Esophagus squamous epithelium (tissue), 5 donors: ENCODE measurements around the gene RIMBP2. TPM values are rescaled to one million over a fixed set of nuclear protein-coding genes. Genes with fewer than 3 reads are reported as not detected.
A peak's percentile ranks its signal among the peaks of the same experiment; 100 is the strongest.
"Not testable (repeated sequence)": the region's sequence is repeated elsewhere in the genome, so short reads cannot be mapped to it uniquely, and the experiment has no call there.

Experiments
- DNase-seq: peaks from one replicate; lab custom pipeline; 2025; lab: John Stamatoyannopoulos, UW
- H3K27ac ChIP-seq, 4 donors: fragments of 200-600 bp; sonication (generic); one replicate each; pipeline ENCODE4 v1.5.1; 2016 to 2019; ENCODE audit warnings: mild to moderate bottlenecking in 1 of 4
- H3K27me3 ChIP-seq, 4 donors: fragments of 200-600 bp; sonication (generic); 1 replicate in 3 of 4; 2 replicates in 1 of 4; pipeline versions ENCODE4 v1.5.1 to v1.6.0; 2017 to 2021; ENCODE audit warnings: antibody characterized with exemption in 1 of 4
- H3K36me3 ChIP-seq, 3 donors: fragments of 200-600 bp; sonication (generic); one replicate each; pipeline ENCODE4 v1.5.1; 2016 to 2019
- H3K4me1 ChIP-seq, 3 donors: fragments of 200-600 bp; sonication (generic); one replicate each; pipeline ENCODE4 v1.5.1; 2017 to 2019
- H3K4me3 ChIP-seq, 4 donors: fragments of 200-600 bp; sonication (generic); 1 replicate in 3 of 4; 2 replicates in 1 of 4; pipeline ENCODE4 v1.5.1; 2016 to 2019; ENCODE audit warnings: mild to moderate bottlenecking in 2 of 4, moderate library complexity in 1 of 4
- H3K9me3 ChIP-seq, 3 donors: fragments of 200-600 bp; sonication (generic); one replicate each; pipeline ENCODE4 v1.5.1; 2016 to 2019
- POLR2A ChIP-seq, 4 donors: fragments of 450-650 bp; IDR thresholded peaks; one replicate each; pipeline ENCODE4 v1.6.1; 2017; ENCODE audit warnings: antibody characterized with exemption in 4 of 4, mild to moderate bottlenecking in 4 of 4, moderate library complexity in 3 of 4
- WGBS, 2 donors: methylation state at CpG; one replicate each; pipeline ENCODE4 v1.1.5; 2018; 5-methylcytosine and 5-hydroxymethylcytosine counted together
- intact Hi-C: fragments of 100-400 bp; cut with DNase I; formaldehyde crosslinking; loops from one replicate; pipeline ENCODE4 v1.15.0; 2022
- total RNA-seq, 4 donors: library from RNA; depleted of rRNA; stranded (reverse); fragments of >200 nt; gene quantifications; one replicate each; pipeline ENCODE4 v1.1.0, GENCODE V29; 2016
- TF ChIP-seq, protein P1 (sequence below), 6 experiments: fragments of 450-650 bp in 4 of 6; fragments of 200-600 bp in 2 of 6; sonication (generic) in 2 of 6; IDR thresholded peaks; one replicate each; pipeline ENCODE4 v1.5.1; 2016 to 2019; ENCODE audit warnings: antibody characterized with exemption in 6 of 6, mild to moderate bottlenecking in 4 of 6, moderate library complexity in 4 of 6
- donor health status: DM: yes; HTN: yes; CAD: no.

RIMBP2 gene
- total RNA-seq, 4 donors from 2014 or later: 0.08 to 0.76 (median 0.46) TPM

DNA sequence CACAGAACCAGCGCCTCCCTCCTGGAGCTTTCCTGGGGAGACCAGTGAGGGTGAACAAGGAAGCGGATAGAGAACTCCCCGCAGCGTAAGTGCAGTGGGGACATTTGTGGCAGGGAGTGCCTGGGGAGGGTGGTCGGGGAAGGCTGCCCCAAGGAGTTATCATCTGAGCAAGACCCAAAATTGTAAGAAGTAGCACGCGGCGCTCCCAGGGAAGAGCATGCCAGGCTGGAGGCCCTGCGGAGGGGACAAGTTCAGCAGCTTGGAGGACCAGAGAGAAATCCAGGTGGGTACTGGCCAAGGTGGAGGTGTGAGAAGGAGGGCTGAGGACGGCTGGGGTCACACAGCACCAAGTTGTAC is 46.2 kb upstream of the RIMBP2 start:
- H3K9me3 ChIP-seq: no peaks in the 10 kb centered on the region
- H3K27ac ChIP-seq: no peak overlapping the region
- peaks cover 0 to 36% (median 0%) of the 10 kb centered on the region in 4 donors for H3K27me3 ChIP-seq
- no peak for DNase-seq
- peaks cover 0 to 4% (median 0%) of the 10 kb centered on the region in 3 donors for H3K4me1 ChIP-seq
- intact Hi-C loops: loop anchor here (5.0 kb wide), 1 partner anchor 55 kb away; no protein-coding TSS in a partner anchor
- H3K36me3 ChIP-seq: no peaks in the 10 kb centered on the region
- TF ChIP-seq, protein P1, sequence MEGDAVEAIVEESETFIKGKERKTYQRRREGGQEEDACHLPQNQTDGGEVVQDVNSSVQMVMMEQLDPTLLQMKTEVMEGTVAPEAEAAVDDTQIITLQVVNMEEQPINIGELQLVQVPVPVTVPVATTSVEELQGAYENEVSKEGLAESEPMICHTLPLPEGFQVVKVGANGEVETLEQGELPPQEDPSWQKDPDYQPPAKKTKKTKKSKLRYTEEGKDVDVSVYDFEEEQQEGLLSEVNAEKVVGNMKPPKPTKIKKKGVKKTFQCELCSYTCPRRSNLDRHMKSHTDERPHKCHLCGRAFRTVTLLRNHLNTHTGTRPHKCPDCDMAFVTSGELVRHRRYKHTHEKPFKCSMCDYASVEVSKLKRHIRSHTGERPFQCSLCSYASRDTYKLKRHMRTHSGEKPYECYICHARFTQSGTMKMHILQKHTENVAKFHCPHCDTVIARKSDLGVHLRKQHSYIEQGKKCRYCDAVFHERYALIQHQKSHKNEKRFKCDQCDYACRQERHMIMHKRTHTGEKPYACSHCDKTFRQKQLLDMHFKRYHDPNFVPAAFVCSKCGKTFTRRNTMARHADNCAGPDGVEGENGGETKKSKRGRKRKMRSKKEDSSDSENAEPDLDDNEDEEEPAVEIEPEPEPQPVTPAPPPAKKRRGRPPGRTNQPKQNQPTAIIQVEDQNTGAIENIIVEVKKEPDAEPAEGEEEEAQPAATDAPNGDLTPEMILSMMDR (IDR thresholded peaks at IDR 0.05): no peak
- no peak for TF ChIP-seq POLR2A (IDR thresholded peaks at IDR 0.05)
- WGBS, 2 donors: 53 to 55% methylated on average over 2 to 7 of the region's 10 CpGs
- H3K4me3 ChIP-seq: no peak overlapping the region

DNA sequence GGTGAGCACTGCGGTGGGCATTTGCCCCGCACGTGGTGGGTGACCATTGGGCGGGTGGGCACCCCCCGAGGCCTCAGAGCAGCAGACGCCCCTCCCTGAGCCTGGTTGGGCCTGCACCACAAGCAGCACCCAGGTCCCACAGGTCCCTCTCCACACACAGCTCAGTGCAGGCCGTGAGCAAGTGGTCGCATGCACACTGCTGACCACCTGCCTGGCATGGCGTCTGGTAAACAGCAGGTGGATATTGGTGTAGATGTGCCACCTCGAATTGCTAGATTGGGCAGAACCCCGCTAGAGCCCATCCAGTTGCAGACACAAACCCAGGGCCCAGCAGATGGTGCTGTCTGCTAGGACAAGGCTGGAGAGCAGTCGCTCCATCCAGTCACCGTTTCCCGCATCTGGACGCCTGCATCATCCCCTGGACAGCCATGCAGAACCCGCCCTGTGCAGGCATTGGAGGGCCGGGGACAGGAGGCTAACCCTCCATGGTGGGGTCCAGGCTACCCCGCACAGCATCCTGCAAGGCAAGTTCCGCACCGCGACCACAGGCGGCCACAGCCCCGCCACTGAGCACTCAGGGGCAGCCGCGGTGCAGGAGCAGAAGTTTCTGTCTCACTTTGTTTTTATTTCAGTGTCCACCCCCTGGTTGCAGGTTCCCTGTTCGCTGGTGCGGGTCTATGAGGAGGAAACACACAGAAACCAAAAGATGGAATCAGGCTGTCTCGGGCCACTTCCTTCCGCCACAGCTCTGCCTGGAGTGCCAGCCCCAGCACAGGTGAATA is 45.6 kb upstream of the RIMBP2 start:
- no peaks in the 10 kb centered on the region for H3K9me3 ChIP-seq
- 16 to 40% methylated on average over 2 to 7 of the region's 29 CpGs for WGBS, 2 donors
- TF ChIP-seq POLR2A (IDR thresholded peaks at IDR 0.05): no peak
- TF ChIP-seq, protein P1 (IDR thresholded peaks at IDR 0.05): peak in 5 of 6 experiments; percentile 51 to 81 (median 61)
- no peaks in the 10 kb centered on the region for H3K36me3 ChIP-seq
- intact Hi-C loops: loop anchor here (5.0 kb wide), 1 partner anchor 56 kb away; no protein-coding TSS in a partner anchor
- H3K27me3 ChIP-seq: peaks cover 0 to 36% (median 0%) of the 10 kb centered on the region in 4 donors
- H3K4me3 ChIP-seq: no peak overlapping the region
- DNase-seq: no peak
- H3K4me1 ChIP-seq: peaks cover 0 to 4% (median 0%) of the 10 kb centered on the region in 3 donors
- no peak overlapping the region for H3K27ac ChIP-seq

GRCh38 chr12:130754234-130754901 is 38.3 kb upstream of the RIMBP2 start:
- 80 to 92% methylated on average over 3 of the region's 3 CpGs for WGBS, 2 donors
- TF ChIP-seq, protein P1 (IDR thresholded peaks at IDR 0.05): no peak
- no peak for TF ChIP-seq POLR2A (IDR thresholded peaks at IDR 0.05)
- H3K9me3 ChIP-seq: no peaks in the 10 kb centered on the region

DNA sequence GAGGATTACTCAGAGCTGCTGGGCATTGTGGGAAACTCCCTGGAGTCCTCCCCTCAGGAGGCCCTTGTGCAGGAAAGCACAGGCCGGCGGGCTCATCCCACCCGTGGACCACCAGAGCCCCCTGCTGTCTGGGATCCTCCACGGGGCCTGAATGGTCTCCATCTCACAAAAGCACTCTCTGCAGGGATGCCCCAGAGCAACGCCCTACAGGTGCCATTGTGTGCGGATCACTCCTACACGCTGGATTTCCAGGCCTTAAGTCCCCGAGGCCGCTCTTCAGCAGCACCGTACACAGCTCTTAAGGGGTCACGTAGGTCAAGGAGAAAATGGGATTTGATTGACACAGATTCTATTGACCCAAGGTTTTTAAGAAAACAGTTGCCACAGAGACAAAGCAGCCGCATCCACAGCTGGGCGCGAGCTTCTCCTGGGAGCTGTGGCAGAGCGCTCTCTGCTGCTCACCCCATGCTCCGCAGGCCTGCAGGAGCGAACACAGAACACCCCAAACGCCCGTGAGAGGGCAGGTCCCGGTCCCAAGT is 36.7 kb upstream of the RIMBP2 start:
- WGBS, 2 donors: 63 to 64% methylated on average over 8 to 12 of the region's 20 CpGs
- no peak overlapping the region for H3K4me3 ChIP-seq
- no peak for TF ChIP-seq POLR2A (IDR thresholded peaks at IDR 0.05)
- TF ChIP-seq, protein P1 (IDR thresholded peaks at IDR 0.05): no peak
- no peaks in the 10 kb centered on the region for H3K36me3 ChIP-seq
- H3K4me1 ChIP-seq: peaks cover 3 to 6% (median 3%) of the 10 kb centered on the region in 3 donors
- no peak overlapping the region for H3K27ac ChIP-seq
- DNase-seq: no peak
- H3K27me3 ChIP-seq: peaks cover 0 to 27% (median 0%) of the 10 kb centered on the region in 4 donors
- H3K9me3 ChIP-seq: no peaks in the 10 kb centered on the region
- intact Hi-C loops: no loop called here

More at GRCh38 chr12:130754234-130754901, 38.3 kb upstream of the RIMBP2 start:
- H3K36me3 ChIP-seq: no peaks in the 10 kb centered on the region
- intact Hi-C loops: no loop called here
- H3K27me3 ChIP-seq: peaks cover 0 to 21% (median 0%) of the 10 kb centered on the region in 4 donors
- DNase-seq: no peak
- H3K27ac ChIP-seq: no peak overlapping the region
- no peak overlapping the region for H3K4me3 ChIP-seq
- no peaks in the 10 kb centered on the region for H3K4me1 ChIP-seq

DNA sequence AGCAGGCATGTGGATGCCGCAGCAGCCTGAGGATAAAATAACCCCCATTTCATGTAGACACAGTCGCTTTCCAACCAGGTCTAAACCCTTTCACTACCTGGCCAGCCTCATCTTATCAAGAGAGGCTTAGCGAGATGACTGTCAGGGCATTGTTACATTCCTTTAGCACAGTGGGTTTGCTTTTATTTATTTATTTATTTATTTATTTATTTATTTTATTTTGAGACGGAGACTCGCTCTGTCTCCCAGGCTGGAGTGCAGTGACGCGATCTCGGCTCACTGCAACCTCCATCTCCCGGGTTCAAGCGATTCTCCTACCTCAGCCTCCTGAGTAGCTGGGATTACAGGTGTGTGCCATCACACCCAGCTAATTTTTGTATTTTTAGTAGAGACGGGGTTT is 35.9 kb upstream of the RIMBP2 start:
- H3K4me3 ChIP-seq, H3K27ac ChIP-seq, H3K36me3 ChIP-seq, intact Hi-C loops, DNase-seq, H3K9me3 ChIP-seq, H3K4me1 ChIP-seq: not testable (repeated sequence)
- peaks cover 0 to 34% (median 0%) of the 10 kb centered on the region in 4 donors for H3K27me3 ChIP-seq
- 79 to 90% methylated on average over 11 of the region's 11 CpGs for WGBS, 2 donors
